ENCODE results near the gene ZNF688.

GRCh38 chr16:30551781-30552180, 19.7 kb downstream of the ZNF688 start:
- TF ChIP-seq CTCF (IDR thresholded peaks at IDR 0.05; ENCODE audit: low read length): no peak
- no peak for TF ChIP-seq EZH2 (optimal IDR thresholded peaks at IDR 0.05; ENCODE audit: low read depth, low read length)

Data from MM.1S (cell line).